RWPE2 (cell line): ENCODE results near the gene WDR90.
"Not testable (repeated sequence)": the region's sequence is repeated elsewhere in the genome, so short reads cannot be mapped to it uniquely, and the experiment has no call there.

Source experiments
- ATAC-seq: fragments of 200-7000 bp; cut with Tn5 transposase; 3 replicates; pipeline ENCODE4 v1.9.1; 2021; ENCODE audit warnings: low read depth
- DNase-seq: peaks from one replicate; pipeline ENCODE4 v3.0.0-alpha.2; 2020; ENCODE audit warnings: low spot score
- H3K27ac ChIP-seq: fragments of 450-650 bp; 2 replicates; pipeline ENCODE4 v1.5.1; 2017; ENCODE audit warnings: mild to moderate bottlenecking; ENCODE audit not compliant: poor library complexity, severe bottlenecking
- H3K27me3 ChIP-seq: fragments of 250-450 bp; sonication (Bioruptor Pico); 2 replicates; pipeline ENCODE4 v1.5.1; 2021; ENCODE audit warnings: mild to moderate bottlenecking, moderate library complexity; ENCODE audit not compliant: insufficient read depth, poor library complexity, severe bottlenecking
- H3K36me3 ChIP-seq: fragments of 250-450 bp; sonication (Bioruptor Pico); 2 replicates; pipeline ENCODE4 v1.5.1; 2020; ENCODE audit warnings: low read depth, mild to moderate bottlenecking, moderate library complexity
- H3K4me1 ChIP-seq: fragments of 250-450 bp; sonication (Bioruptor Pico); 2 replicates; pipeline ENCODE4 v1.5.1; 2021; ENCODE audit warnings: mild to moderate bottlenecking, moderate library complexity; ENCODE audit not compliant: insufficient read depth, poor library complexity, severe bottlenecking
- H3K4me3 ChIP-seq: fragments of 250-450 bp; sonication (Bioruptor Pico); 2 replicates; pipeline ENCODE4 v1.5.1; 2021; ENCODE audit warnings: mild to moderate bottlenecking, moderate library complexity; ENCODE audit not compliant: severe bottlenecking
- H3K9me3 ChIP-seq: fragments of 250-450 bp; sonication (Bioruptor Pico); 2 replicates; pipeline ENCODE4 v1.5.1; 2021; ENCODE audit warnings: mild to moderate bottlenecking, moderate library complexity; ENCODE audit not compliant: severe bottlenecking
- CTCF ChIP-seq: fragments of 450-650 bp; IDR thresholded peaks from one replicate; pipeline ENCODE4 v1.5.1; 2017; ENCODE audit warnings: mild to moderate bottlenecking, moderate library complexity; ENCODE audit not compliant: poor library complexity, severe bottlenecking

Gene WDR90

GRCh38 chr16:685967-686366 lies 36.8 kb downstream of the WDR90 start:
- Histone ChIP-seq H3K4me3 (no peak overlapping the region), H3K27ac (no peak overlapping the region), H3K4me1 (peaks cover 13% of the 10 kb centered on the region), H3K36me3 (peaks cover 44% of the 10 kb centered on the region), H3K9me3 (no peaks in the 10 kb centered on the region), H3K27me3 (no peaks in the 10 kb centered on the region)
- TF ChIP-seq CTCF, result peak; percentile 56
- no peak for ATAC-seq
- DNase-seq, result no peak

DNA sequence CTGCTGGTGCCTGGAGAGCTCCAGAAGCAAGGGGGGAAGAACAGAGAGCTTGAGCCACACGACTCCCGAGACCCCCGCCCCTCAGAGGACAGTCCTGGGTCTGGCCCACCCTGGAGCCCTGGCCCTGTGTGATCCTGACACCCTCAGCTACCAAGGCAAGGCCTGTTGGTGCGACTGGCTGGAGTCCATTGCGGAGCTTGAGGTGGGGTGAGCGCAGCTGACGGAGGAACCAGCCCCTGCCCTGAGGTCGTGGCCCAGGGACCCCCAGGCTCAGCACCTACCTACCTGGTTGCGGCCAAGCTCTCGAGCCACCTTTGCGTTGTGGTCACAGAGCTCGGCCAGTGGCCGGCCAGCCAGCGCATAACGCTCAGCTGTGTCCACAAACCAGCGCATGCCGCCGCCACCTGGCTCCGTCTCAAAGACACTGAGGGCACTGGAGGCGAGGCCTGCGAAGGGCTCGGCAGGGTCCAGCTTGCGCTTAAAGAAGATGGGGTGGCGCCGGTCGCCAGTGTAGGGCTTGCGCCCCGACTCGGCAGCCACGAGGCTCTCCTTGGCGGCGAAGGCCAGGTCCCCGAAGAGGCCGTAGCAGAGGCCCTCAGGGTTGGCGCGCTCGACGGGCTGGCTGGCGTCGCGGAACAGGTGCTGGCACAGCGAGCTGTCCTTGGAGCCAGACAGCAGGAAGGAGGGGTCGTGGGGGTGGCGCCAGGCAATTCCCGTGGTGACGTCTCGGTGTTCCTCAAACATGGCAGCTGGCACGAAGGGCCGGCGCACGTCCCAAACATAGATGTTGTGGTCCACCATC lies 37.5 kb downstream of the WDR90 start:
- peaks cover 37% of the 10 kb centered on the region for H3K36me3 ChIP-seq
- no peak for TF ChIP-seq CTCF
- no peak overlapping the region for H3K4me3 ChIP-seq
- DNase-seq (no peak), ATAC-seq (no peak)
- no peaks in the 10 kb centered on the region for H3K27me3 ChIP-seq
- H3K27ac ChIP-seq, result no peak overlapping the region
- no peaks in the 10 kb centered on the region for H3K9me3 ChIP-seq
- peaks cover 9% of the 10 kb centered on the region for H3K4me1 ChIP-seq

- H3K4me1 ChIP-seq, result peaks cover 5% of the 10 kb centered on the region
Measured at GRCh38 chr16:687499-687898, 38.3 kb downstream of the WDR90 start.

DNA sequence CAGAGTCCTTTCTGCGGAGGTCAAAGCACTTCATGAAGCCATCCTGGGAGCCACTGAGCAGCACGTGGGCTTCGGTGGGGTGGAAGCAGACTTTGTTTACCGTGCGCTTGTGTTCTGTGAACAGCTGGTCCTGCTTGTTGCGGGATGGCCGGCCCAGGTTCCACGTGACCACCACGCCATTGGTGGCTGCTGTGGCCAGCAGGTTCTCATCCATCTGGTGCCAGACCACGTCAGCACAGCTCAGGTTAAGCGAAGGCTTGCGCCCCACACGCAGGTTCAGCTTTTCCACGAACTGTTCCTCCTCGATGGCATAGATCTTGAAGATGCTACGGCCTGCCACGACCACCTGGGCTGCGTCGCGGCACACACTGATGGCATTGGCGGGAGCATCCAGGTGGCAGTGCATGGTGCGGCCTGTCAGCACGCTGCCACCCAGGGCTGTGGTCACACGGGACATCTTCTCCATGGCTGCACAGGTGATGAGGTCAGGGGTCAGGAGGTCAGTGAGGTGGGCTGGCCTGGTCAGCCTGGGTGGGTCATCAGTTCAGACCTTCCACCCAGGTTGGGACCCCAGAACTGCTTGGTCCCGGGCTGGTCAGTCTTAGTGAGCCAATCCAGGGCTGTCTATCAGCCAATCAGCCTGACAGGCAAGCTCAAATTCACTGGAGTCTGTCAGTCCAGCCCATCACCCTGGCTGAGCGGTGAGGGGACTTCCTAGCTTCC lies 40.2 kb downstream of the WDR90 start:
- Histone ChIP-seq H3K27ac (peak overlapping the region; percentile 38), H3K9me3 (no peaks in the 10 kb centered on the region), H3K4me3 (peak overlapping the region; percentile 92), H3K27me3 (no peaks in the 10 kb centered on the region), H3K4me1 (peaks cover 5% of the 10 kb centered on the region), H3K36me3 (peaks cover 17% of the 10 kb centered on the region)
- no peak for DNase-seq
- no peak for TF ChIP-seq CTCF
- ATAC-seq, result no peak; the same call in 2 of the 3 replicates

More at GRCh38 chr16:687499-687898, 38.3 kb downstream of the WDR90 start:
- H3K27me3 ChIP-seq, result no peaks in the 10 kb centered on the region
- H3K27ac ChIP-seq, result no peak overlapping the region
- H3K4me3 ChIP-seq, result no peak overlapping the region
- DNase-seq (no peak), ATAC-seq (no peak)
- peaks cover 29% of the 10 kb centered on the region for H3K36me3 ChIP-seq
- no peaks in the 10 kb centered on the region for H3K9me3 ChIP-seq
- no peak for TF ChIP-seq CTCF

GRCh38 chr16:691242-691641 lies 42.1 kb downstream of the WDR90 start:
- H3K27ac ChIP-seq, H3K27me3 ChIP-seq, DNase-seq: not testable (repeated sequence)

More at GRCh38 chr16:691242-691641, 42.1 kb downstream of the WDR90 start:
- ATAC-seq, H3K36me3 ChIP-seq, H3K4me1 ChIP-seq, H3K9me3 ChIP-seq, H3K4me3 ChIP-seq: not testable (repeated sequence)
